Testis (tissue), 3 donors: ENCODE results near the gene PPP1R7. TPM values are rescaled to one million over a fixed set of nuclear protein-coding genes. Genes with fewer than 3 reads are reported as not detected.

ENCODE experiments used
- DNase-seq: peaks from one replicate; pipeline ENCODE4 v3.0.0-alpha.2; 2019
- H3K27ac ChIP-seq, 2 donors: fragments of 200-600 bp; sonication (generic); one replicate each; pipeline ENCODE4 v1.5.1; 2019
- H3K27me3 ChIP-seq: fragments of 200-600 bp; sonication (generic); one replicate; pipeline ENCODE4 v1.5.1; 2019
- H3K36me3 ChIP-seq: fragments of 200-600 bp; sonication (generic); one replicate; pipeline ENCODE4 v1.5.1; 2017; ENCODE audit warnings: low read depth; ENCODE audit errors: missing control alignments
- H3K4me1 ChIP-seq: fragments of 200-600 bp; sonication (generic); one replicate; pipeline ENCODE4 v1.5.1; 2019
- H3K4me3 ChIP-seq, 2 donors: fragments of 200-600 bp; sonication (generic); one replicate each; pipeline ENCODE4 v1.5.1; 2017 to 2019
- H3K9me3 ChIP-seq: fragments of 200-600 bp; sonication (generic); one replicate; pipeline ENCODE4 v1.5.1; 2017
- CTCF ChIP-seq, 3 experiments: fragments of 450-650 bp in 2 of 3; fragments of 200-600 bp in 1 of 3; sonication (generic) in 1 of 3; IDR thresholded peaks; one replicate each; pipeline ENCODE4 v1.5.1; 2016 to 2019; ENCODE audit warnings: antibody characterized with exemption in 3 of 3, mild to moderate bottlenecking in 2 of 3, moderate library complexity in 1 of 3
- POLR2A ChIP-seq: fragments of 450-650 bp; IDR thresholded peaks from one replicate; pipeline ENCODE4 v1.6.1; 2017; ENCODE audit warnings: antibody characterized with exemption, mild to moderate bottlenecking, moderate library complexity
- WGBS, 2 donors: methylation state at CpG; one replicate each; pipeline ENCODE4 v1.1.5; 2018; 5-methylcytosine and 5-hydroxymethylcytosine counted together
- intact Hi-C: fragments of 100-400 bp; cut with DNase I; formaldehyde crosslinking; loops from one replicate; pipeline ENCODE4 v1.15.1; 2023; ENCODE audit warnings: low total_unique reads
- polyA plus RNA-seq: library from polyadenylated mRNA; stranded (reverse); fragments of 350-450 nt; fragmentation: Illumina TruSeq; extraction: RNeasy Lipid Tissue Mini Kit (QIAGEN cat#74804); gene quantifications from one replicate; pipeline ENCODE4 v1.2.3, GENCODE V29; 2014; ENCODE audit warnings: low read depth, low replicate concordance; ENCODE audit not compliant: insufficient read depth
- total RNA-seq, 2 donors: library from RNA; depleted of rRNA; stranded (reverse); fragments of >200 nt; gene quantifications; one replicate each; pipeline ENCODE4 v1.2.3, GENCODE V29; 2016

Gene PPP1R7
- total and polyA plus RNA-seq, 3 donors from 2014 or later, result 100 to 358 (median 139) TPM

- H3K4me1 ChIP-seq, result no peaks in the 10 kb centered on the region
- DNase-seq, result no peak
- intact Hi-C loops, result no loop called here
- TF ChIP-seq CTCF (IDR thresholded peaks at IDR 0.05), result no peak
- TF ChIP-seq POLR2A, result no peak
- no peak overlapping the region for H3K4me3 ChIP-seq
- H3K9me3 ChIP-seq, result no peaks in the 10 kb centered on the region
- WGBS, 2 donors, result 94 to 96% methylated on average over 4 to 9 of the region's 9 CpGs
- H3K27ac ChIP-seq, result no peak overlapping the region
- no peaks in the 10 kb centered on the region for H3K27me3 ChIP-seq
- no peaks in the 10 kb centered on the region for H3K36me3 ChIP-seq
Measured at GRCh38 chr2:241202681-241203080, 52.4 kb downstream of the PPP1R7 start.

- intact Hi-C loops, result no loop called here
- Histone ChIP-seq H3K27ac (no peak overlapping the region), H3K4me1 (no peaks in the 10 kb centered on the region), H3K9me3 (no peaks in the 10 kb centered on the region), H3K27me3 (no peaks in the 10 kb centered on the region), H3K4me3 (no peak overlapping the region), H3K36me3 (no peaks in the 10 kb centered on the region)
- WGBS, 2 donors, result 95 to 100% methylated on average over 8 to 26 of the region's 27 CpGs
- TF ChIP-seq CTCF (IDR thresholded peaks at IDR 0.05) (no peak), POLR2A (no peak)
- DNase-seq, result no peak
Measured at GRCh38 chr2:241203218-241204009, 53.1 kb downstream of the PPP1R7 start.

- intact Hi-C loops, result no loop called here
- no peak for DNase-seq
- 84 to 91% methylated on average over 8 to 10 of the region's 10 CpGs for WGBS, 2 donors
- H3K27ac ChIP-seq, result no peak overlapping the region
- H3K9me3 ChIP-seq, result no peaks in the 10 kb centered on the region
- H3K36me3 ChIP-seq, result no peaks in the 10 kb centered on the region
- no peaks in the 10 kb centered on the region for H3K27me3 ChIP-seq
- no peak overlapping the region for H3K4me3 ChIP-seq
- TF ChIP-seq CTCF (IDR thresholded peaks at IDR 0.05) (no peak), POLR2A (no peak)
- H3K4me1 ChIP-seq, result no peaks in the 10 kb centered on the region
Measured at GRCh38 chr2:241204010-241204384, 53.7 kb downstream of the PPP1R7 start.

- TF ChIP-seq CTCF (IDR thresholded peaks at IDR 0.05) (no peak), POLR2A (no peak)
- 88 to 94% methylated on average over 4 of the region's 4 CpGs for WGBS, 2 donors
- intact Hi-C loops, result no loop called here
Measured at GRCh38 chr2:241204490-241204889, 54.2 kb downstream of the PPP1R7 start.

GRCh38 chr2:241205086-241205485, 54.8 kb downstream of the PPP1R7 start:
- Histone ChIP-seq H3K36me3 (no peaks in the 10 kb centered on the region), H3K27me3 (no peaks in the 10 kb centered on the region), H3K27ac (no peak overlapping the region), H3K4me1 (no peaks in the 10 kb centered on the region), H3K9me3 (no peaks in the 10 kb centered on the region), H3K4me3 (no peak overlapping the region)
- TF ChIP-seq CTCF (IDR thresholded peaks at IDR 0.05), result no peak
- no peak for TF ChIP-seq POLR2A
- 98 to 100% methylated on average over 1 to 3 of the region's 3 CpGs for WGBS, 2 donors
- DNase-seq, result no peak
- intact Hi-C loops, result no loop called here

More at GRCh38 chr2:241204490-241204889, 54.2 kb downstream of the PPP1R7 start:
- DNase-seq, result no peak
- Histone ChIP-seq H3K27ac (no peak overlapping the region), H3K9me3 (no peaks in the 10 kb centered on the region), H3K4me3 (no peak overlapping the region), H3K27me3 (no peaks in the 10 kb centered on the region), H3K36me3 (no peaks in the 10 kb centered on the region), H3K4me1 (no peaks in the 10 kb centered on the region)
